NCI-H128 (cell line): ENCODE measurements around the gene CELF2.
"Not testable (repeated sequence)": the region's sequence is repeated elsewhere in the genome, so short reads cannot be mapped to it uniquely, and the experiment has no call there.

Source experiments
- DNase-seq: peaks from one replicate; lab custom pipeline; 2025; ENCODE audit not compliant: unreplicated experiment; lab: John Stamatoyannopoulos, UW

Gene CELF2

DNA sequence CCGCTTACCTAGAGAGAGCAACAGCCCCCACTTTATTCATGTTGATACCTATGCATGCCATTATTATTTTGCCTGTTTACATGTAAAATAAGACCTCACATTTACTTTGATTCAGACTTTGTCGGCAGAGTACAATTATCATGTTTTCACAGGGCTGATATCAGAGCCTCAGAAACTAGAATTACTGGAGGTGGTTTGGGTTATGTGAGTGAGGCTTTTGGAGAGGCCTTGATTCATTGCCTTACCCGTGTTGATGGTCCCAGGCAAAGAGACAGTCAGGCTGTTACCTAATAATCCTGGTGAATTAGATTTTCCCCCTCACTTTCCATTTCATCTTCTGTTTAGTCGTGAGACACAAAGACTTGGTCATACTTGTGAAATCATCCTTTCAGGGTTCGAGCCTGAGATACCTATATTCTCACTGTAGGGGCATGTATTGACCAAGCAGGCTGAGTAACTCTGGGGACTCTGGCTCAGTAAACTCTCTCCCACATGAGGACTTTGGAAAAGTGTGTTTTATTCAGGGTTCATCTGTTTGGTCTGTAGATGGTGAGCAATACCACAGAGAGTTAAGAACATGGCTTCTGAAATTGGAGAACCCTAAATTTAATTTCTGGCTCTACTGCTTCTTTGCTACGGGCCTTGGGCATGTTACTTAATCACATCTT lies 150.9 kb downstream of the CELF2 start:
- DNase-seq, result no peak

DNA sequence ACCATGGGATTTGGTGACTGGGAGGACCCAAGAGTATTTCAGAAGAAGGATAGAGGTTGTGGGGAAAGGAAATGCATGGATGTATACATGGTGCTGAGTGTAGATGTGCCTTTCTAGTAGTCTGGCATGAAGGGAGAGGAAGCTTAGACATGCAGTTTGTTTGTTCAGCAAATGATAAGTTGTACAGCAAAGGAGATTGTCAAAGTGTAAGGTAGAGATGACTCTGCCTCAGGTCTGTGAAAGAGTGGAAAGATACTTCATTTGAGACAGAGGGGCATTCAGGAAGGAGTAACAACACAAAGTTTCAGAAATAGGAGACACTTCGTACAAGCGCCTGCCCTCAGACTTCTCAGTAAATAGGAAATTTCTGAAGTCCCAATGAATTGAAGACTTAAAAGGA lies 152.3 kb downstream of the CELF2 start:
- DNase-seq, result no peak

DNA sequence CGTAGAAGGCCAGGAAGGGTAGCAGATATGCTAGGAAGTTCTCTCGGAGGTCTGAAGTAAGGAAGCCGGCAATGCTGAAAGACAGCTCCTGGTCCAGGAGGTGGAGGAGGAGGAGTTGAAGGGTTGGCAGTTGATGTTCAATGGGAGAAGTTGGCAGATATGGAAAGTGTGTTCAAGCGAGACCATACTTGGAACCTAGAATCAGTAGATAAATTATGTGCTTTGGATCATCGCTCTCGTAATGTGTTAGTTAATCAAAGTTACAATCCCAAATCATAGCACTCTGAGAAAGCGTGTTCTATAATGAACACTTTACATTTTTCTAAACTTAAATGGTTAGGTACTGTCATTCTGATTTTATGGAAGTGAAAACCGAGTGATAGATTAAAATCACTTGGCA lies 152.9 kb downstream of the CELF2 start:
- no peak for DNase-seq

DNA sequence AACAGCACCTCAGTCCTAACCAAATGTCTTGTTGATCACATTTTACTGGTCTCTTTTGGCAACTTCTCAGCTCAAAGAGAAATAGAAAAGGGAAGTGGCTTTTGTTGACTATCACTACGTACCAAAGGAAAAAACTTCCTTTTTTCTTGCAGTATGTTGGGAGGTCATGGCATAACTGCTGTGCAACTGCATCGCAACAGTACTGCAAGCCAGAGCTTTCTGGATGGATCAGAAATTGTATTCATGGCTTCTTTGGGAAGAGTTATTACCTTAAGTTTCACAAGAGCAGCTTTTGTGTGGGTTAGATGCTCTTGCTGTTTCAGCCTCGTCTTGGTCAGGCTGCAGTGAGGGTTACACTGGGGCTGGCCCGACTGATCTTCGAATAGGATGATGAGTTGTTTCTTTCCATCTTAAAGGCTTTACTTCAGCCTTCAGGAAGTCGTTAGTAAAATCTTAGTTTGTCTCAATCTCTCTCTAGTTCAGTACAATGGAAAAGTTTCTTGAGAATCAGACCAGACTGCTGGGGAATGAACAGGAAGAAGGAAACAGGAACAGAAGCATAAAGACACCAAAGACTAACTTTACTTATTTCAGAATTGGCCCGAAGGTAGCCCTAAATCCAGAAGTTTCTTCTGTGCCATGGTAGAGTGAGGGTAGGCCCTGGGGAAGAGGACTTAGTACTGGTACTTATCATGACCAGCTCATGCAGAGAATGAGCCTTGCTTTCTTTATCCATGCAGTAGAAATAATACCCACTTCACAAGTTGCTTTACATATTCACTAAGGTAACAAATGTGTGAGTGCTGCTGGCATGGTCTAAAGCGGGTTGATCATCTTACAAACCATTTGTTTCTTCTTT lies 153.6 kb downstream of the CELF2 start:
- no peak for DNase-seq

DNA sequence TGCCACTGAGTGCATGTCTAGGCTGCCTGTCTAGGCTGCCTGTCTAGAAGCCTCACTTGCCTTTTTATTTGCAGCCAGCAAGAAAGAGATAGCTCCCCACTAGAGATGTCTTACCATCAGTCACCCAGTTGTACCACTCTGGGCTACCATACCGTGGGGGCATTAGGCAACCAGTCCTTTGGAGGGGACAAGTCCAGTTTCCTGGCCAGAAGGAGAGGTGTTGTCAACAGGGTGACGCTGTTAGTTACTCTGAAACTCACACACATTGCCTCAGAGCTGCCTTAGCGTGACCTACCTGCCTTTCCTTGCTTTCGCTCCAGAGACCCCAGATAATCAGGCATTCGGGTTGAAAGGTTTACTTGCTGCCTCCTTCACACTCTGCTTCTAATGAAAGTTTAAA lies 155.4 kb downstream of the CELF2 start:
- DNase-seq, result no peak

DNA sequence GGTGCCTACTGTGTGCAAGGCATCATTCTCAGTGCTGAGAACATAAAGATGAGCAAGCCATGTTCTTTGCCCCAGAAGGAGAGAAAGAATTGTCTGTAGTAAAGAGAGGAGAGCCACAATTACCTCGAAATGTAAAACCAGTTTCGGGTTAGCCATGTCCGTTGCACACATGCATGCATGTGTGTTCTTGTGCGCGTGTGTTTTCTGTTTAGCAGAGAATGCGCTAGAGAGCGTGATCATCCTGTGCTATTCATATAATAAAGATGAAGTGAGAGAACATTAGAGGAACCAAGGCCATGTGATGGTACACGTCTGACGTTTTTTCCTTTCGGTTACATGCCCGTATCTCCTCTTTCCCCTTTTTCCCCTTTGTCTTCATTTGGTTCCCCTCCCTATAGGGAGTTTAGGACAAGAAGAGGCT lies 158.2 kb downstream of the CELF2 start:
- no peak for DNase-seq

DNA sequence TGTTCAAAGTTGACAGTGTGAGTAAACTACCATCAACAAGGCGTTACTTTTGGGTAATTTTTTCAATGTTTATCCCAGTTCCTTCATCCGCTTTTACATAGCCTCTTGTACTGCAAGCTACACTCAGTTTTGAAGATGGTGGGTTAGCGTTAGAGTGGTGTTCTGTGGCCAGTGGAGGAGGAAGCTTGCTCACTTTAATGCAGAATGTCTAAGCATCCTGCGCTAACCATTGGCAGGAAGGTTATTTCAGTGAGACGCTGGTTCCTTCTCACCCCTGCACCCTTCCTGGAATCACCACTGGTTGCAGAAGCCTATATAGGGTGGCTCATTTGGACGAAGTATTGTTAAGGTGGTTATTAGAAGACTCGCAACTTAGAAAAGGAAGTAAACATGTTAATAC lies 159.1 kb downstream of the CELF2 start:
- no peak for DNase-seq

DNA sequence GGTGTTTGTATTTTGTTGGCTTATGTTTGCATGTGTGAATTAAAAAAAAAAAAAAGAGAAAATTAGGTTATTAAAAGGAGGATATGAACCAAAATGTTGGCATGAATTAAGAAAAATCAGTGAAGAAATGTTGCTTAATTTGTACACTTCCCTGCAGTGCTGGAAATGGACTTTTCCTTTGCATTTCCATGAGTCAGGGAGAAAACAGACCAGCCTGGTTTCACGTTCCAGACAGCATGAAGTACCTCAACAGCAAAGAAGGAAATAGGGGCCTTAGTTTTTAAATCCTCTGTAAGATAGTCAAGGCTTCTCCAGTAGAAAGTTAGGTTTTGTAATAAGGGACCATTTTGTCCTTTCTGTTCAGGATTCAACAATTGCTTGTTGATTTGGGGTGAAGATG lies 159.7 kb downstream of the CELF2 start:
- no peak for DNase-seq

DNA sequence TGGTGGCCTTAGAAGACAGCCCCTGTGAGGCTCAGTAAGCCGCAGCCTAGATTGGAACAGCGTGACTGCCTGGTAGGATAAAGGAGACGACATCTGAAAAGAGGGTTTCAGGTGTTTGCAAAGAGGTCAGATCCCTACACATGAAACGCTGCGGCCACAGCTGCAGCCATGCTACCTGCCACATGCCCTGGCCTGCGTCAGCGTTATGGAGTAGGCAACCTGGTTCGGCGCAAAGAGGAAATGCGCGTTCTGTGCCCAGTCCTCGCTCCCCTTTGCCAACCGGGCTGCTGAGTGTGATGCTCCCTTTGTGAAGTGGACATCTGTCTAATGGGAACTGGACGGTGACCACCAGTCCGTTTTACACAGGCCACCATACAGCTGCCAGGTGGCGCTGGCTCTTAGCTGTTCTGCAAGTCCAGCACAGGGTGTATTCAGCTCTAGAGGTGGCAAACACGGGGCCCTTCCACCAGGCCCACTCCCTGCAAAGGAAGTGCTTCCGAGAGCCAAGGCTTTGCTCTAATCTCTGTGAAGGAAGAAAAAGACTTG lies 160.3 kb downstream of the CELF2 start:
- no peak for DNase-seq

DNA sequence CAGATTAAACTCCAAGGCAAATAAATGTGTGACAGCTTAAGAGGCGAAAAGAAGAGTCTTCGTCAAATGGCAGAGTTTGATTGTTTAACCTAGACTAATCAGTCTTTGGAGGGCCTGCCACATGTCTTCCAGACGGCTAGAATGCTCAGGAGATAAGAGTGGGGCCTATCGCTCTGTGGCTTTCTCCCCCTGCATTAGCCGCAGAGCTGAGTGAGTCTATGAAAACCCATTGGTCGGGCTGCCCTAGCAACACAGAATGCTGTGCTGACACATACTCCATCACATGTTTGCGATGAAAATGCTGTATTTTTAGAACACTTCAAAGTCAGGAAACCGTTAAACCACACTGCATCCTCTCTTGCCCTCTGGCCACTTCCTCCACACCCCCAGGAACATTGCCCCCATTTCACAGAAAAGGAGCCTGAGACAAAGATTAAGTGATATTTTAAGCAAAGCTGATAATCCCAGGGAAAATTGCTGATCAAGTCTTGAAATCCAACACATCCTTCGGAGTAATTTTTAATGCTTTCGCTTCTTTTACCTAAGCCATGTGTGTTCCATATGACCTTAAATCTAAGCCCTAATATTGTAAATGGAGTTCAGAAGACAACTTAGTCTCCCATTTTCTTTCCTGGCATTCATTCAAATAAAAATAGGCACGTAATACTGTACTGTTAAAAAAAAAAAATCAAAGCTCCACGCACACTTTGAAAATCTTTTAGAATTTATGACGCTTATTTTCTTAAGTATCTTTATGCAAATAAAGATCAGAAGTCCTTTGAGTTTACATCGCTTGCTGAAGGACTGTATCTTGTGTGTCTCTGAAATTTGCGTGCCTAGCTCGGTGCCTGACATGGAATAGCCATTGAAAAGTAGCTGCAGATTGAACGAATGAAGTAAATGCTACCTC lies 161.2 kb downstream of the CELF2 start:
- no peak for DNase-seq

DNA sequence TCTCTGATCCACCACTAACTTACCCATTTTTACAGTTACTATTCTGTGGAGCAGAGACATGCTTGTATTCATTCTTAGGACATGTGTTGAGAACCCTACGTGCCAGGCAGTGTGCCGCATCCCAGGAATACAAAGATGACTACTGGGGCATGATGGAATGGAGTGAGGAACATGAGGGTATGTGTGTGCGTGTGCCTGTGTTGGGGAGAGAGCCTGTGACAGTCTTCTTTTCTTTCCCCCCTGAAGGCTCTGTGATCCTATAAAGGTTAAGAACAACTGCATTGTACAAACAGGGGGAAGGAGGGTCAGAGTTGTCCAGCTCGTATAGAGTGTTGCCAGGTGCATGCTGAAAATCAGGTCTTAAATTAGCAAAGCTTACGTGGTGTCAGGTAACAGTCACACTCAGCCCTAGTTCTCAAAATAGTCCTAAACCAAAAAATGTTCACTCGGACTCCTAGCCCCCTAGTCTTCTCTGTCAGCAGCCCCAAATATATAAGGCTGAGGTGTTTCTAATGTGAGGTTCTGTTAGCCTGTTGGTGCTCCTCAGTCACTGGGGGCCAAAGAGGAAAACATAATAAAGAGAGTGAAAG lies 161.9 kb downstream of the CELF2 start:
- DNase-seq, result no peak

DNA sequence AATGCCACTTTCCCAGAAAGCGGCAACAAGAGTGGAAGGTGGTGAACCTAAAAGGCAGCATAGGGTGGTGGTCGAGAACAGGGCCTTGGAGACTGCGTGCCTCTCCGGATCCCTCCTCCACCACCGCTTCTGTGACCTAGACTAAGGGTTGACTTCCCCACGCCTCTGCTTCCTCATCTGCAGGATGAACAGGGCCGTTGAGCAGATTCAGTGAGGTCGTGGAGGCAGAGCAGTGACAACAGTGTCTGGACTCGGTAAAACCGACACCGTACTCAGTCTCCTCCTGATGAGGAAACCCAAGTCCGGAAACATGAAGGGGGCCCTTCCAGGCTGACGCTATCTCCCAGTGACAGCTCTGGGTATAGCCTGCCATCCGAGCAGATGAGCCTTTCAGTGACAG lies 162.6 kb downstream of the CELF2 start:
- DNase-seq, result no peak

DNA sequence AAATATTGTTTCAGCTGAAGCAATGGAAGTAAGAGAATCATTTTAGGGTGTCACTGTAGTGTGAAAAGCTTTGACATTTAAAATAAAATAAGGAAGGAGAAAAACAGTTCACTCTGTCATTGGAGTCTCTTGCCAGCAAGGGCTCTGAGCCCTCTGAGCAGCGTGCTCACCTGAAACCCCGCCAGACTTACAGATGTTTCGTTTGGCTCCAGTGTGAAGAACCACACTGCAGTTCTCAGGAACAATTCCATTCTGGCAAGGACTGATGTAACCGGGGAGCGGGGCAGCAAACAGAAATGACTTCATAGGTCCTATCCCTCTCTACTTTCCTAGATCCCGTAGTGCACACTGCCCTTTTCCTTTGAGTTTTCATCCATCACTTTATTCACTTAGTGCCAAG lies 164.3 kb downstream of the CELF2 start:
- DNase-seq, result no peak

DNA sequence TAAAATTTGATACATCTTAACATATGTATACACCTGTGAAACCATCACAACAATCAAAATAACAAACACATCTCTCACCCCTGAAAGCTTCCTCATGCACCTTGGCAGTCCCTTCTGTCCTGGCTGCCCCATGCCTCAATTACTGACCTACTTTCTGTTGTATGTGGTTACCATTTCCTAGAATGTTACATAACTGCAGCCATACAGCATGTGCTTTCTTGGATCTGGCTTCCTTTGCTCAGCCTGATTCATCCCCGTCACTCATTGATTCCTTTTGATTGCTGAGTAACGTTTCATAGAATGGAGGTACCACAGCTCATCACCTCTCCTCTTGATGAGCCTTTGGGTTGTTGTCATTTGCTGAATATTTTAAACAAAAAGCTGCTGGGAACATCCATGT lies 165.3 kb downstream of the CELF2 start:
- no peak for DNase-seq

DNA sequence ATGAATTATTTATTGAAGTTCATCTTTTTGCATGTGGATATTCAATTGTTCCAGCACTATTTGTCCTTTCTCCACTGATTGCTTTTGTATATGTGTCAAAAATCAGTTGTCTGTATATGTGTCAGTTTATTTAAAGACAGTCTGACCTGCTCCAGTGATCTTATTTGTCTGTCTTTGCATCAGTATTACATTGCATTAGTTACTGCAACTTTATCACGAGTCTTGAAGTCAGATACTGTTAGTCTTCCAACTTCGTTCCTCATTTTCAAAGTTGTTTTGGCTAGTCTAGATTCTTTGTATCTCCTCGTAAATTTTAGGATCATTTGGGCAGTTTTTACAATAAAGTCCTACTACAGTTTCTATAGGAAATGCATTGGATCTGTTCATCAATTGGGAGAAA lies 166.4 kb downstream of the CELF2 start:
- no peak for DNase-seq

DNA sequence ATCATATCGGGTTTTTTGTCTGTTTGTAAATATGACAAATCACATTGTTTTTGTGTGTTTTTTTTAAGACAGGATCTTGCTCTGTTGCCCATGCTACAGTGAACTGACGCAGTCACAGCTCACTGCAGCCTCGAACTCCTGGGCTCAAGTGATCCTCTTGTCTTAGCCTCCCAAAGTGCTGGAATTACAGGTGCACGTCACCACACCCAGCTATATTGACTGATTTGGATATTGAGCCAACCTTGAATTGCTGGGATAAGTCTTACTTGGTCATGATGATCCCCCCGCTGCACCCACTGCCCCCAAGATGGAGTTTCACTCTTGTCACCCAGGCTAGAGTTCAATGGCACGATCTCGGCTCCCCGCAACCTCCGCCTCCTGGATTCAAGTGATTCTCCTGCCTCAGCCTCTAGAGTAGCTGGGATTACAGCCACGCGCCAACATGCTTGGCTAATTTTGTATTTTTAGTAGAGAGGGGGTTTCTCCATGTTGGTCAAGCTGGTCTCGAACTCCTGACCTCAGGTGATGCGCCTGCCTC lies 167.5 kb downstream of the CELF2 start:
- DNase-seq, result not testable (repeated sequence)

DNA sequence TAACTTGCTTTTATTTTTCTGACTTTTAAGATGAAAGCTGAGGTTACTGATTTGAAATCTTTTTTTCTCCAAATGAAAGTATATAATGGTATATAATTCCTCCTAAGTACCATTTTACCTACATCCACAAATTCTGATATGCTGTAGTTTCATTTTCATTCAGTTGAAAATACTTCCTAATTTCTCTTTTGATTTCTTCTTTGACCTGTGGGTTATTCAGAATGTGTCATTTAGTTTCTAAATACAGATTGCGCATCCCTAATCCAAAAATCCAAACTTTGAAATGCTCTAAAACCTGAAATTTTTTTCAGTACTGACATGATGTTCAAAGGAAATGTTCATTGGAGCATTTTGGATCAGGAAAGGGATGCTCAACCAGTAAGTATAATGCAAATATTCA lies 168.7 kb downstream of the CELF2 start:
- no peak for DNase-seq

DNA sequence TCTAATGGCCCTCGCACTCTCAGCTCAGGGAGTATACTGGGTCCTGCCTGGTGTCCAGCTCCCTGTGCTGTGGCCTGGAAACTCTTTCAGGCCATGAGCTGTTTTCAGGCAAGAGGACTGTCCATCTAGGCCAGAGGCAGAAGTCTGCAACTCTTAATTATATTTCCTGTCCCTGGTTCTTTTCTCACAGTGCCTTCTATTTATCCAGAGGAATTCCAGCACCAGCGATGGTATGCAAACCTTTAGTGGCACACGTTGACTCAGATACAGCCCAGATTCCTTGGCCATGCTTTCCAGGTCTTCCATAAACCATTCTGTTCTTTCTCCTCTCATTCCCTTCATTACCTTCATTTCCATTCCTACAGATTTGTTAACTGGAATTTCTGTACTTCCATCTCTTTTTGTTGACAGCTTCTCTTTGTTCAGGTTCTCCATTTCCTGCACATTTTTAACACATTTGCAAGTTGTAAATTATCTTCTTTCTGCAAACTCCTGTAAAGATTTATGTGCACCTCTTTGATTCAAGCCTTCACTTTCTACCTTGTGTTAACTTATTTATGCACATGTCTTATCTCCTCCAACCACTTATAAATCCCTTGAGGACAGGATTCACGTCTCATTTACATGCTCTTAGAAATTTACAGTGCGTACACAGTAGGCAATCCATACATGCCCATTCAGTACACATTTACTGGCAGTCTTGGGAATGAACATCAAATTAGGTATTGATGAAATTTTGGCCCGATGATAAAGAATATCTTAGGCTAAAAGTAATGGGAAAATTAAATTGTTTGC lies 172.1 kb downstream of the CELF2 start:
- no peak for DNase-seq

DNA sequence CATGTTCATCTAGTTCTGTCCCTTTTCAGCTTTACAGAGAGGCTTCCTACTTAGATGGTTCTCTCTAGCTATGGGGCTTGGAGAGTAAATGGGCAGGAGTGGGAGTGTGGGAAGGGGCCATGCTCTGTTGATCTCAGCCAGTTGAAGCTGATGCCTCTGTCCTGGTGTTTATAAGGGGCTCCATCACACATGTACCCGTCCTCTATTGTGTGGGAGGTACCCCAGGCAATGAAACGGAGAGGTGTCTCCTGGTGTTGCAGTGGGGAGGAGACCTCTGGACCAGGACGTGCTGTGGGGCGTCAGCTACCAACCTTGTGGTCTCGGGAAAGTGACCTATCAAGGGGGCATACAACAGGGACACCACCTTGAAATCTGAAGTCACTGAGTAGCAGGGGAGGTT lies 173.5 kb downstream of the CELF2 start:
- DNase-seq, result no peak

DNA sequence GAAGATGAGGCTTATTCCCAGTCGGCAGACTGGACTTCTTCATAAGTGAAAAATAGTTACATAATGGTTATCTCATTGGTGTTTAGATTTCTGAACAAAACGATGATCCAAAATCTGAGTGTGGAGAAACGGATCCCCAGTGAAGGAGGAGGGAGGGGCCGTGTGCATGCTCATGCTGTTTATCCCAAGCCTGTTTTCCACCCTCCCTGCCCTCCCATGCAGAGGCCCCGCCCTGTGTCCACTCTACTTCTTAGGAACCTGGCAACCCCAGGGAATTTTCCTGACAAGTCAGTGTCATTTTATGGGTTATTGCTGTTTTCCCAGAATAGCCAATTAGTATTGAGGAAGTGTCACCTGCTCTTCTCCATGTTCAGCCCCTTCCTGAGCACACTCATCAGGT lies 174.0 kb downstream of the CELF2 start:
- no peak for DNase-seq
